ENCODE data around the gene UQCRHL. TPM values are rescaled to one million over a fixed set of nuclear protein-coding genes. Genes with fewer than 3 reads are reported as not detected.

UQCRHL gene
- total and polyA plus RNA-seq, 2 donors (not counting 1 experiment from before 2014, with no cell fraction given): 0.98 to 1.8 TPM

GRCh38 chr1:15788624-15789301 lies 18.7 kb downstream of the UQCRHL start:
- H3K36me3 ChIP-seq (replicated peaks in 1 of 2; ENCODE audit: control extremely low read depth in 1 of 2, control insufficient read depth in 1 of 2, extremely low read depth in 1 of 2, insufficient read depth in 2 of 2, low read length in 1 of 2): no peaks in the 10 kb centered on the region
- POLR2A ChIA-PET: no interaction called here
- Mint-ChIP-seq H3K27me3 (peaks cover 10% of the 10 kb centered on the region), H3K27ac (no peak overlapping the region), H3K4me3 (no peak overlapping the region), H3K9me3 (ENCODE audit: insufficient read depth) (no peaks in the 10 kb centered on the region), H3K4me1 (peaks cover 2% of the 10 kb centered on the region)
- no peak overlapping the region for H3K4me3 ChIP-seq (ENCODE audit: control extremely low read depth in 1 of 5, extremely low read depth in 1 of 5, insufficient read depth in 1 of 5, low read depth in 2 of 5, low read length in 4 of 5)
- CTCF ChIA-PET: interaction anchor here (0.8 kb wide), 1 partner anchor 199 kb away, joined by 3 read pairs; no protein-coding TSS in a partner anchor
- no peak for ATAC-seq (ENCODE audit: low read depth)
- H3K9ac ChIP-seq (ENCODE audit: low read length): no peak overlapping the region
- DNase-seq: no peak
- H3K4me2 ChIP-seq (replicated peaks; ENCODE audit: low read depth, low read length, poor library complexity, severe bottlenecking): no peak overlapping the region
- TF ChIP-seq CTCF (IDR thresholded peaks at IDR 0.05): no peak
- TF ChIP-seq EZH2 (IDR thresholded peaks at IDR 0.05; ENCODE audit: borderline replicate concordance, insufficient read depth, low read depth, low read length, poor library complexity, severe bottlenecking): no peak
- 54% methylated on average over 12 of the region's 13 CpGs for WGBS (ENCODE audit: insufficient coverage)
- intact Hi-C loops (cut with micrococcal nuclease): no loop called here
- H3K4me1 ChIP-seq (ENCODE audit: control insufficient read depth in 2 of 2, insufficient read depth in 2 of 2, low read length in 2 of 2): peaks cover 3 to 5% of the 10 kb centered on the region in 2 donors
- H3K79me2 ChIP-seq (ENCODE audit: control insufficient read depth, insufficient read depth, low read length): no peaks in the 10 kb centered on the region
- no peaks in the 10 kb centered on the region for H3K27me3 ChIP-seq (replicated peaks in 1 of 4; ENCODE audit: control extremely low read depth in 1 of 4, control insufficient read depth in 3 of 4, insufficient read depth in 4 of 4, low read length in 3 of 4)
- H4K20me1 ChIP-seq (ENCODE audit: control insufficient read depth, insufficient read depth, low read length, poor library complexity, severe bottlenecking): no peaks in the 10 kb centered on the region
- H3K9me3 ChIP-seq (ENCODE audit: control extremely low read depth in 1 of 3, control insufficient read depth in 2 of 3, insufficient read depth in 1 of 3, low read length in 2 of 3): no peaks in the 10 kb centered on the region
- no peak overlapping the region for H2AFZ ChIP-seq (ENCODE audit: insufficient read depth, low read depth, low read length, poor library complexity, severe bottlenecking)
- no peak overlapping the region for H3K27ac ChIP-seq (ENCODE audit: low read length in 2 of 2)

- Histone ChIP-seq H3K79me2 (ENCODE audit: control insufficient read depth, insufficient read depth, low read length) (no peaks in the 10 kb centered on the region), H2AFZ (ENCODE audit: insufficient read depth, low read depth, low read length, poor library complexity, severe bottlenecking) (no peak overlapping the region), H3K27me3 (replicated peaks in 1 of 4; ENCODE audit: control extremely low read depth in 1 of 4, control insufficient read depth in 3 of 4, insufficient read depth in 4 of 4, low read length in 3 of 4) (no peaks in the 10 kb centered on the region), H4K20me1 (ENCODE audit: control insufficient read depth, insufficient read depth, low read length, poor library complexity, severe bottlenecking) (no peaks in the 10 kb centered on the region), H3K4me2 (replicated peaks; ENCODE audit: low read depth, low read length, poor library complexity, severe bottlenecking) (no peak overlapping the region), H3K9me3 (ENCODE audit: control extremely low read depth in 1 of 3, control insufficient read depth in 2 of 3, insufficient read depth in 1 of 3, low read length in 2 of 3) (no peaks in the 10 kb centered on the region), H3K4me1 (ENCODE audit: control insufficient read depth in 2 of 2, insufficient read depth in 2 of 2, low read length in 2 of 2) (no peaks in the 10 kb centered on the region), H3K9ac (ENCODE audit: low read length) (no peak overlapping the region), H3K27ac (ENCODE audit: low read length in 2 of 2) (no peak overlapping the region), H3K4me3 (ENCODE audit: control extremely low read depth in 1 of 5, extremely low read depth in 1 of 5, insufficient read depth in 1 of 5, low read depth in 2 of 5, low read length in 4 of 5) (no peak overlapping the region), H3K36me3 (replicated peaks in 1 of 2; ENCODE audit: control extremely low read depth in 1 of 2, control insufficient read depth in 1 of 2, extremely low read depth in 1 of 2, insufficient read depth in 2 of 2, low read length in 1 of 2) (no peaks in the 10 kb centered on the region)
- 100% methylated on average over 9 of the region's 10 CpGs for WGBS (ENCODE audit: insufficient coverage)
- intact Hi-C loops (cut with micrococcal nuclease): no loop called here
- DNase-seq (no peak), ATAC-seq (ENCODE audit: low read depth) (no peak)
- TF ChIP-seq CTCF (IDR thresholded peaks at IDR 0.05) (no peak), EZH2 (IDR thresholded peaks at IDR 0.05; ENCODE audit: borderline replicate concordance, insufficient read depth, low read depth, low read length, poor library complexity, severe bottlenecking) (no peak)
- ChIA-PET CTCF (interaction anchor here (0.9 kb wide), 1 partner anchor 268 kb away, joined by 3 read pairs; no protein-coding TSS in a partner anchor), POLR2A (no interaction called here)
- Mint-ChIP-seq H3K27me3 (peaks cover 10% of the 10 kb centered on the region), H3K27ac (no peak overlapping the region), H3K4me3 (no peak overlapping the region), H3K9me3 (ENCODE audit: insufficient read depth) (no peaks in the 10 kb centered on the region), H3K4me1 (no peaks in the 10 kb centered on the region)
Observed at GRCh38 chr1:15786581-15786980, 20.9 kb downstream of the UQCRHL start.
